HG03354 (cell line): ENCODE results near the gene JPH4.
A peak's percentile ranks its signal among the peaks of the same experiment; 100 is the strongest.

Experiments
- ATAC-seq: cut with Tn5 transposase; IDR thresholded peaks from one replicate; pipeline ENCODE4 v1.9.1; 2021; ENCODE audit warnings: mild to moderate bottlenecking; ENCODE audit not compliant: unreplicated experiment, poor library complexity, severe bottlenecking

JPH4 gene

DNA sequence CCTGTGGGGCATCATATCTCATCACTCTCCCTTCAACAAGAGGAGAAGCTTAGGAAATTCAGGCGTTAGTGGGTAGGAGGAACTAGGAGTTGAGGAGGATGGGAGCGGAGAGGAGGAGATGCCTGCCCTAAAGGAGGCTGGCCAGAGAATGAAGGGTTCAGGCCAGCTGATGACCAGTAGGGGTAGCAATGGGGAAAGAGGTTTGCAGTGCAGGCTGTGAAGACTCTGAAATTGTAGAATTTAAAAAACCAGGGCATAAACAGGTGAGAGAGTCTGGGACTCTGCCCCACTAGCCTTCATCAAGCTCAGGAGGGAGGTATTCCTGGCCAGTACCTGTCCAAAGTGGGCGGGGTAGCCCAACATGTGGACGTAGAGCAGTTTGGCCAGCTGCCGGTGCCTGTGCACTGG, 11.8 kb downstream of the JPH4 start:
- ATAC-seq, result no peak

DNA sequence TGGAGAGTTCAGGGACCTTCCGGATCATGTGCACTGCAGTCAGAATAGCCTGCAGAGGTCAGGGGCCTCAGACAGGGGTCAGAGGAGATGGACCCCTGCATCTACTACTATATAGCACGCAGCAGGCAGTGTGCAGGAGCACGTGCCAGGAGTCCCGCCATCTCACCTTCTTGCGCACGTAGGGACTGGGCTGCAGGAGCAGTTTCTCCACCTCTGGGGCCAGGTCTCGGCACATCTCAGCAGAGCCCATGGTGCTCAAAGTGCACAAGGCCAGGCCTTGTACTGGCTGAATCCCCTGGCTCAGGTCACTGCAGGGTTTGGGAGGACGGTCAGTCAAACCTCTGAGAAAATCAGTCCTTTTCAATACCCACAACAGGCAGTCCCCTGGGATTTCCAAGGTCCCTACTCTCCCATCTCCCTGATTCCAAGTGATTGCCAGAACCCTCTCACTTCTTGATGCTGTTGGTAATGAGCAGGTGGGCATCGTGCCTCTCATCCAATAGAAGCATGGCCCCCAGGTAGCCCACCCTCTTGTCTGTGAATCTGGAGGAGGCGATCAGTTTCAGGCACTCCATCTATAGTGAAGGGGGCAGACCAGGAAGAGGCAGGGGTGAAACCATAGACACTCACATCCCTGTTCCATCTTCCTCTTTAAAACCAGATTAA, 12.3 kb downstream of the JPH4 start:
- no peak for ATAC-seq

DNA sequence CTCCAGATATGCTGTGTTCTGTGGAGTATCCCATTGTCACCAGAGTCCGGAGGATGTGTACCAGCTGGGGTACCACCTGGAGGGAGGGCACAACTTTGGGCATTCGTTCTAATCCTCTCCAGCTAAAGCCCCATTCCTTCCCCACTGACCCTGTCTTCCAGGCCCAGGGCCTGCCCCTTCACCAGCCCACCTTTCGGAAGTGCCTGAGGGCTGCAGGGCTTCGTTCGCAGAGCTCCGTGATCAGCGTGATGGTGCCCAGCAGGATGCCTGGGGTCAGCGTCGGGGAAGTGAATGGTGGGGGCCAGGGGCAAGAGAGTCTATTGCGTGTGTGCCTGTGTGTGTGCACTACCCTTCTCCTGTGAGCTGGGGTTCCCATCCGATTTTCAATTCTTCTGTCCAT, 13.0 kb downstream of the JPH4 start:
- ATAC-seq, result no peak

DNA sequence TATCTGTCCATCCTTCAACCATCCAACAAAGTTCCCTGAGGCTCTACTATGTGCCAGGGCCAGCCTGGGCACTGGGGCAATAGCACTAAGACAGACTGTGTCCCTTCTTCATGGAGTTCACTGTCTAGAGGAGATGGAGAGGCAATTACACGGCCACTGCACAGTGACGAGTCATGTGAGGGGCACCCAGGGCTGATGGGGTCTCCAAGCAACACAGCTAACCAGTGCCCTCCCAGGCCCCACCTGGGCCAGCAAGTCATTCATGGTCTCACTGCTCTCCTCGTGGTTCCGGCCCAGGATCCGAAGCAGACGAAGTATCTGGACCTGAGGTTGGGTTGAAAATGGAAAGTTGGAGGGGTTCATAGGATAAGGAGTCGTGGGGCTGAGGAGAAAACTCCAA, 13.7 kb downstream of the JPH4 start:
- no peak for ATAC-seq

DNA sequence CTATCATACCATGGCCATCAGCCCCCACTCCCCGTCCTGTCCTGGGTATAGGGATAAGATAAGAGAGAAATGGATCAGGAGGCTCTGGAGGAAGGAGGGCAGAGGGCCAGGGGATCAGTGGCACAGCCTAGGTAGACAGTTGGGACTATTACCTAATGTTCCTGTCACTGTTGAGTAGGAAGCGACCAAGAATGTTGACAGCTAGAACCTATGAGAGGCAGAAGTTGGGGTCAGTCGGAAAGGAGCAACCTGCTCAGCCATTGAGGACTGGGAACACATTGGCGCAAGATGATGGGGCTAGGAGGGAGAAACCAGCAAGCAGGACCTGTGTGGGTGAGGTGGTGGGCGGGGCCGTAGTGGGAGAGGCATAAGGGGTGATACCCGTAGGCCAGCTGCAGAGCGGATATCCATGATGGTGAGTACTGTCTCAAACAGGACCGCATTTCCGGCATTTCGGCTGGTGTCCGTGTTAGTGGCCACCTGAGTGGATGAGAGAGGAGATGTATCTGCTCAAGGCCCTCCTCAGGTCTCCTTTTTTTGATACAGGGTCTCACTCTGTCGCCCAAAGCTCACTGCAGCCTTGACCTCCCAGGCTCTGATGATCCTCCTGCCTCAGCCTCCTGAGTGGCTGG, 14.3 kb downstream of the JPH4 start:
- no peak for ATAC-seq

DNA sequence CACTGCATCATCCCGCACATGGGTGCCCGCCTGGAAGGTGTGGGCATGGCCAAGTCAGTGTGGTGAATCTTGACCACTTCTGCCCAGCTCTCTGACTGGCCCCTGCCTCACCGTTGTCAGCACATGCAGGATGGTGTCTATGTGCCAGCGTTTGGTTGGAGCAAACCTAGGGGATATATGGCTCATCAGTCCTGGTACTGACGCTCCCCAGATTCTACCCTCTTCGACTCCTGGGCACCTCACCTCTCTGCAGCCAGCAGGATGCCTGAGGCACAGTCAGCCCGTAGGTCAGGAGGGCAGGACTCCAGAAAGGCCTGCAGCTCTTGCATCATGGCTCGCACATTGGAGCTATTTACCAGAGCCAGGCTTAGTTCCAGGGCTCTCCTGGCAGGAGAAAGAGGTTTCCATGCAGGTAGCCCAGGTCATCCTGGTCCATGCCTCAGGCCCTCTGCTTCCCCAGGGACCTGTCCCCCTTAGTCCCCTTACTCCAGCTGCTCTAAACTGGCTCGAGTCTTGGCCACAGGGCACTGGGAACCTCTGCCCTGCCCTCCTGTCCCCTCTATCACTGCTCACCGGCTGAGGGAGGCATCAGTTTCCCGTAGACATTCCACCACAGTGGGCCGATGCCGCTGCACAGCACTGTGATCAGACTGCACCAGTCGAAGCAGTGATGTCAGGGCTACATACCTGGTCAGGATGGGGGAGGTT, 15.0 kb downstream of the JPH4 start:
- ATAC-seq, result no peak

DNA sequence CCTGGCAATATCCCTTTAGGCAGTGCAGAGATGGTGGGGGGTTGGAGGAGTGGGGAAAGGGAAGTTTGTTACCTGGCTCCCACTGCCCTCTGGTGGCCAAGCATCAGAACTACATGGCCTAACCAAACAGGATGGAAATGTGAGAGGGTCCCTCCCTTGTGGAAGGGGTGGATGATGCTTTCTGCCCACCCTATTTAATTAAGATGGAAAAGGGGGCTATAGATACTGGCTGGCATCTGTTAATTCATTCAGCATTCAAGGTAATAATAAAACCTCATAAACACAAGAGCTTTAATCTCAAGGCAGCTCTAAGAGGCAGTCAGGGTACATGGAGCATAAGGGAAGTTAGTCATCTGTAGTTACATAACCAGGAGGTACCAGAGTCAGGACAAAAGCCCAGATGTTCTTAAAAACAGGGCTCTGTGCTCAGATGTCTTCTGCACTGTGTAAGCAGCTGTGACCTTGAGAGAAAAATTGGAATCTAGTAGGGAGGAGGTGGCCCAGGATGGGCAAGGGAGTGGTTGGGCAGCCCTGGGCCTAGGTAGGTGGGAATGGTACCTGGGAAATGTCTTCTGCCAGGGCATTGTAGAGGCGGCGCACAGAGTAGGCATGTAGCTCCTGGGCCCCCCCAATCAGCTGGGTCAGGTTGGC, 15.6 kb downstream of the JPH4 start:
- no peak for ATAC-seq

DNA sequence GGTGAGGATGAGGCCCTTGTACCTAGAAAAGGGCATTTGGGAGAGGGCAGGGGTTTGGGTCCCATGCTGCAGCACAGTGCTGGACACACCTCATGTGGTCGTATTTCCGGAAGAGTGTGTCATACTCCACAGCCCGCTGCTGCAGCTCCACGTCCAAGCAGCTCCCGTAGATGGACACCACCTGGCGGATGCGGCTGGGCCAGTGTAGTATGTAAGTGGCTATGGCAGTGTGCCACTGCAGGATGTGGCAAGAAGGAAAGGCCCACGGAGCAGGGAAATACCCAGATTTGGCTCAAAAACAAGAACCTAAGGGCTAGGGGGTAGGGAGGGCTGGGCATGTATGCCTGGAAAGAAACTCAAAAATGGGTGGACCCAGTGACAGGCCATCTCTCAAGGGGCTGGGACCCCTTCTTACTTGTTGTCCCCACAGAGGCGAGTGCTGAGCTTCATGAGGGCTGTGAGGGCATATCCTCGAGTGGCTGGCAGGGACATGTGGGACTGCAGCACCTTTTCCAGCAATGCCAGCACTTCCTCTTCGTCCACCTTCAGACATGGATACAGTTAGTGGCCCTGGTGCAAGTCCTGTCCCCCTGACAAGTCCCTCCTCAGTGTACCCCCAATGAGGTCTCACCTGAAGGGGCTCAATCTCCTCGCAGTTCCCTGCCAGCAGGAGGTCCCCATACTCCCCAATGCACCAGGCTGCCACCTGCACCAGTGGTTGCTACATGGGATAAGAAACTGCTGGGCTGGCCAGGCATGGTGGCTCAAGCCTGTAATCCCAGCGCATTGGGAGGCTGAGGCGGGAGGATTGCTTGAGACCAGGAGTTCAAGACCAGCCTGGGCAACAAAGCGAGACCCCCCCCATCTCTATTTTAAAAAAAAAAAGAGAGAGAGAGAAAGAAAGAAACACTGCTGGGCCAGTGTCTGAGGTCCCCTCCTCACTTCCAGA, 16.4 kb downstream of the JPH4 start:
- no peak for ATAC-seq

DNA sequence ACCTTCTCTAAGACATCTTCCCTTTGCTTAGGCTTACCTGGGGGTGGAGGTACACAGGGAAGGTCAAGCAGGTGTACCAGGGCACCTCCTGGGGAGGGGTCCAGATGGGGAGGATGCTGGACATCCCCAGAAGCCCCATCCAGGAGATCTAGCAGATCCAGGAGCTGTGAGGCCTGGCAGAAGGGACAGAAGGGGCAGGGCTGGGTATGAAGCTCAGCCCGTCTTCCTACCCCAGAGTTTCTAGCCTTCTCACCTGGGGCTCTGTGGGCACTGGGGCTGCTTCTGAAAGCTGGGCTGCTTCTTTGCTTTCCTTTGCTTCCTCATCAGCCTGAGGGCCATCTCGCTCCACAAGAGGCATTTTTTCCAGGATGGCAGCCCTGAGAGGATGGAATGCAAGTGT, 17.3 kb downstream of the JPH4 start:
- no peak for ATAC-seq

DNA sequence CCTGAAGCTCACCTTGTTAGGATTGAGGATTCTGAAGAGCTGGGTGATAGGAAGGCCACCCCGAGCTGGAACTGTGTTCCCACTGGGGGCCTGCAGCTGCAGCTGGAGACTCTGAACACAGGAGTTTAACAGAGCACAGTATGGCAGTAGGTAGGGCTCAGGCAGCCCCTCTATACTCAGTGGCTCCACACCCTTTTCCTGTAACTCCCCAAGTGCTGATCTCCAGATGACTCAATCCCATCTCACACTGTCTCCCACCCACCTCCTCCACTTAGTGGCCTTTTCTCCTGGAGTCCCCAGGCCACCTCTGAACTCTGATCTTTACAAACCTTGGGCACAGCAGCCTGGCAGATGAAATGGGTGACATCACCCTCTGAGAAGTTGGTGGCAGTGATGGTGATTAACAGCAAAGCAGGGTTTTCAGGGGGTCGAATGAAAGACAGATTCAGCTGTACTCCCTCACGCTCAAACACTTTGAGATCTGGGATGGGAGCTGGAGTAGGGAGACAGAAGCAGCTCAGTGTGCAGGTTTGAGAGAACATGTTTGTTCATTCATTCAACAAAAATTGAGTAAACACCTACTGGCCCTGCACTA, 18.6 kb downstream of the JPH4 start:
- ATAC-seq, result no peak

DNA sequence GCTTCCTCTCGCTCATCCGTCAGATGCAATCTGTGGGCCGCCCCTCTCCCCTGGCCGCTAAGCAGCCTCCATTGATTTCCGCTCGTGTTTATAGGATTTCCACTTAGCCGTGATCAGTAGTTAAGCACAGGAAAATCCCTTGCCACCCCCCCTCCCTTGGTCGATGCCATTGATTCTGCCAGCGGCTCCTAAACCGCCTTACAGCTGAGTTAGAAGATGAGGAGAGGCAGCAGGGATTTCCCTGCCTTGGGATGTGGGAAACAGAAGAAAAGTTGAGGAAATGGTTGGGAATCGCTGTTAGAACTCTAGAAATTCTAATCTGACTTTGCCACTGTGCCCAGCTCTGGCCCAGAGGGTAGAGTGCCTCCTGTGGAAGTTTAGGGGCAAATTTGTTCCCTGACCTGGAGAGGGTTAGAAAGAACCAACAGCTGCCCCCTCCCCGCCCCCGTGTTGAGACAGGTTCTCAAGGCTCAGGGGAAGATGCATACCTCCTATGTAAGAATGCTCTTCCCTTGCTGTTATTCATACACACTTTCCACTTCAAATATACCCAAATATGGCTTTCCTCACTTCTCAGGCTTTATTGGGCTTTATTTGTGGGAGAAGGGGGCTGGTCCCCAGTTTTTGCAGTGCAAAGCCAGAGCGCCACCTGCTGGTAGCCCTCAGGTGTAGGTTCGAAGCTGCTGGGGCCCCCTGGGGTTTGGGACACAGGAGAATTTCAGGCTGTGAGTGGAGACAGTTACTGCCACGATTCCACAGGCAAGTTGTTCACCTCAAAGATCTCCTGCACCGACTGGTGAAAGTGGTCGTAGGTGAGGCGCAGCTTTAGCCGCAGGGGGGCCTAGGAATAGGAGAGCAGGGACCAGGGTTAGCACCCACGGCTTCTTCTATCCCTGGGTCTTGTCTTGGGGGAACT, 19.3 kb downstream of the JPH4 start:
- ATAC-seq, result no peak

DNA sequence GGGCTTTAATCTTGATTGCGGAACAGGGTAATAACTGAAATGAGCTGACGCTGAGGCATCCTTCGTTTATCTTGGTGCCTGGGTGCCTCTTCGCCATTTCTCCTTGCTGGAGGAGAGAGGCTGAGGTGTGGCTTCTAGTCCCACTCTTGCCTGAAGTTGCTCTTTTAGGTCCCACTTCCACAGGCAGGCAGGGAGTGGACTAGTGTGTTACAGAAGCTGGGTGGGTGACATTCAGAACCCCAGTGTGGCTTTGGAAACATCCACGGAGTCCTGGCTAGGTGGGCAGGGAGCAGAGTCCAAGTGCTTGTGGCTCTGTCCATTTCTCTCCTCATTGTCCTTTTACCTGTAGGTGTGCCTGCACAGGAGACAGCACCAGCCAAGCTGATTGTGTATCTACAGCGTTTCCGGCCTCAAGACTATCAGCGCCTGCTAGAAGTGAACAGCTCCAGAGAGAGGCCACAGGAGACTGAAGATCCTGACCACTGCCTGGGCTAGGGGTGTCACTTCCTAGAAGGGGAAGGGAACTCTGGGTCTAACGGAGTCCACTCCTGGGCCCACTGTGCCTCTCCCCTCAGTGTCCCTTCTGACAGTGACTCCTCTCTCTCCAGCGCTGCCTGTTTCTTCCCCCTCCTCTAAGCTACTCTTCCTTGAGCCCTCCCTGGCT, 20.1 kb downstream of the JPH4 start:
- no peak for ATAC-seq

DNA sequence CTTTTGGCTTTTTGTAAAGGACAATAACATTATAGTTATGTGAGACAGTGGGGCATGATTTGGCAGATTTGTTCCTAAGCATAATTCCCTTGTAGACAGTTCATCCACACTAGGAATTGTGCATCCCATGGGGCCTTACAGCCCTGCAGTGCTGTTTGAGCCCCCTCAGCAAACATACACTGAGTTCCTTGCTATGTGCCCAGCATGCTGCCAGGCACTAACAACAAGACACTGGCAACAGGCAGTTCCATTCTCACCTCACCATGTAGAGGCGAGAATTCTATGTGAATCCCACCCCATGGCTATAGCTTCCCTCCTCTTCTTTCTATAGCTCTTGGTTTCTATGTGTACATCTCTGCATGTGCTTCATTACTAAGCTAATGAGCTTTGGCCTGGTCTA, 20.6 kb downstream of the JPH4 start:
- ATAC-seq, result no peak

DNA sequence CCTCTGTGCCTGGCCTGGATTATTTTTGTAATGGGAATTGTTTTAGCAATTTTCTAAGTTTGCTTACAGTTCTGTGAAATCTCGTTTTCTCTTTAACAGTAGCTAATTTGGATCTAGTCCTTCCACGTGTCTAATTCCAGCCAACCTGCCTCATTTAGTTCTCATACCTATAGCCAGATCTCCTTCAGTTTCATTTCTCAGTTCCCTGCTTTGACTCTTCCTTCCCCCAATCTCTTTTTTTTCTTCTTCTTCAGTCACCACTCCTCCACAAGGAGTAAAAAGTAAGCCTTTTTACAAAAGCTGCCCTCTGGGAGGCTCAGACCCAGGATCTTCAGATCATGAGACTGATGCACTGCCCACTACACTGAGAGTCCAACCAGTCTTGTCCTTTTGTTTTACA, 21.1 kb downstream of the JPH4 start:
- ATAC-seq, result no peak

DNA sequence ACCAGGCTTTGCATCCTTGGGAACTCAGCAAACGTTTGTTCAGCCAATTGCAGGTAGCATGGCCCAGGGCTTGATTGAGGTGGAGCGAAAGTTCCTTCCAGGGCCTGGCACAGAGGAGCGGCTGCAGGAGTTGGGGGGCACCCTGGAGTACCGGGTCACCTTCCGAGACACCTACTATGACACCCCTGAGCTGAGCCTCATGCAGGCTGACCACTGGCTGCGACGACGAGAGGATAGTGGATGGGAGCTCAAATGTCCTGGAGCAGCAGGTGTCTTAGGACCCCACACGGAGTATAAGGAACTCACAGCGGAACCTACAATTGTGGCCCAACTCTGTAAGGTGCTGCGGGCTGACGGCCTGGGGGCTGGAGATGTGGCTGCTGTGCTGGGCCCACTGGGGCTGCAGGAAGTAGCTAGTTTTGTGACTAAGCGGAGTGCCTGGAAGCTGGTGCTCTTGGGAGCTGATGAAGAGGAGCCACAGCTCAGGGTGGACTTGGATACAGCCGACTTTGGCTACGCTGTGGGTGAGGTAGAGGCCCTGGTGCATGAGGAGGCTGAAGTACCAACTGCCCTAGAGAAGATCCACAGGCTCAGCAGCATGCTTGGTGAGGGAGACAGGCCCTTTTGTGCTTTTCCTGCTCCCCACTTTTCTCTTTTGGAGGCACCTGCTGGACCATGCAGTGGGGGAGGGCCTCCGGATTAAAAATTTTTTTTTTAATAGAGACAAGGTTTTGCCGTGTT, 21.7 kb downstream of the JPH4 start:
- no peak for ATAC-seq

DNA sequence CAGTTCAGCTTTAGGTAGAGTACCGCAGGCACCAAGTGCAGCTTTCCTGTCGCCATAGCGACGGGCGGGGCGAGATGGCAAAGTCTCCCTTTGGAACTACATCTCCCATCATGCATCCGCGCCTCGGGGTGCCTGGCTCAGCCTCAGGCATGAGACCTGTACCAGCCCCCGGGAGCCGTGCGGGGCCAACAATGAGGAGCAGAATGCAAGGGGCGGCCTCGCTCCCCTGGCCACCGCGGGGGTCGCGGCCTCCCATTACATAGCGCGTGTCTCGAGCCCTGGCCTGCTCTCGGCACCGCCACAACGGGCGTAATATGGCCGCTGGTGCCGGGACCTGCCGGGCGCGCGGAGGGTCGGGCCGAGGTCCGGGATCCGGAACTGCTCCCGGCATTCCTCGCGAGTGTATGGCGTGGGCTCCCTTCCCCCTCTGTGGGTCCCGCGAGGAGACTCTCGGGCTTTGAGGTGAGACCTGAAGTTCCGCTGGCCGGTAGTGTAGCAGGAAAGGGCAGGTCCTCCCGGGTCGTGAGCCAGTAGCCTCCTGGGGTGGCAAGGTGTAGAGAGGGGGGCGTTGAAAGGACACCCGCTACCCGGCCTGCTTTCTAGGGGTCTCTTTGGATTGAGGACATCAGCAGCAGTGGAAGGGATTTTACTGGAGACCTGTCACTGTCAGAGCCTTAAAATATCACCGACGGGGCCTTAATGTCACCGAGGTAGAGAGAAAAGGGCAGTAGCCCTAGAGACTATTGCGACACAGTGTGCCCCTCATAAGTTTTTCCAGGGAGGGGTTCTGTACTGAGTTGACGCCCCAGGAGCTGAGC, 22.5 kb downstream of the JPH4 start, which contains the start of gene THTPA:
Gene THTPA (plus strand): TSS at position 390 of the 818 bp plus-strand sequence. CDS start 487 bp downstream, outside the sequence.
- ATAC-seq, result peak; percentile 87
